Thyroid gland (tissue), 4 donors: Measurements from ENCODE around the gene FBXW5. TPM values are rescaled to one million over a fixed set of nuclear protein-coding genes. Genes with fewer than 3 reads are reported as not detected.
A peak's percentile ranks its signal among the peaks of the same experiment; 100 is the strongest.

Experiments
- DNase-seq, 2 donors: peaks; one replicate each; pipeline ENCODE4 v3.0.0-alpha.2; 2019
- H3K27ac ChIP-seq, 3 donors: fragments of 200-600 bp; sonication (generic); 1 replicate in 2 of 3; 2 replicates in 1 of 3; pipeline ENCODE4 v1.5.1; 2016 to 2019; ENCODE audit warnings: mild to moderate bottlenecking in 1 of 3, moderate library complexity in 1 of 3
- H3K27me3 ChIP-seq: fragments of 200-600 bp; sonication (generic); one replicate; pipeline ENCODE4 v1.5.1; 2019
- H3K36me3 ChIP-seq, 2 donors: fragments of 200-600 bp; sonication (generic); one replicate each; pipeline ENCODE4 v1.5.1; 2016 to 2019
- H3K4me1 ChIP-seq, 2 donors: fragments of 200-600 bp; sonication (generic); one replicate each; pipeline ENCODE4 v1.5.1; 2017 to 2019
- H3K4me3 ChIP-seq, 3 donors: fragments of 200-600 bp; sonication (generic); replicated peaks in 1 of 3; 1 replicate in 2 of 3; 2 replicates in 1 of 3; pipeline ENCODE4 v1.5.1; 2016; ENCODE audit warnings: mild to moderate bottlenecking in 1 of 3
- H3K9me3 ChIP-seq: fragments of 200-600 bp; sonication (generic); one replicate; pipeline ENCODE4 v1.5.1; 2017
- CTCF ChIP-seq, 6 experiments: fragments of 200-600 bp in 3 of 6; fragments of 450-650 bp in 3 of 6; sonication (generic) in 3 of 6; IDR thresholded peaks; one replicate each; pipeline ENCODE4 v1.5.1; 2016 to 2019; ENCODE audit warnings: antibody characterized with exemption in 6 of 6, mild to moderate bottlenecking in 2 of 6, inconsistent platforms in 1 of 6, moderate library complexity in 1 of 6
- POLR2A ChIP-seq, 2 donors: fragments of 450-650 bp; IDR thresholded peaks; one replicate each; pipeline ENCODE4 v1.6.1; 2017; ENCODE audit warnings: antibody characterized with exemption in 2 of 2, mild to moderate bottlenecking in 2 of 2, moderate library complexity in 1 of 2
- WGBS, 2 donors: methylation state at CpG; one replicate each; pipeline ENCODE4 v1.1.5; 2017; 5-methylcytosine and 5-hydroxymethylcytosine counted together
- intact Hi-C: fragments of 100-400 bp; cut with DNase I; formaldehyde crosslinking; loops from one replicate; pipeline ENCODE4 v1.15.1; 2023
- total RNA-seq, 4 donors: library from RNA; depleted of rRNA; stranded (reverse); fragments of >200 nt; gene quantifications; one replicate each; pipeline ENCODE4 v1.2.3, GENCODE V29; 2016

FBXW5 gene
- total RNA-seq, 4 donors from 2014 or later: 138 to 282 (median 203) TPM

DNA sequence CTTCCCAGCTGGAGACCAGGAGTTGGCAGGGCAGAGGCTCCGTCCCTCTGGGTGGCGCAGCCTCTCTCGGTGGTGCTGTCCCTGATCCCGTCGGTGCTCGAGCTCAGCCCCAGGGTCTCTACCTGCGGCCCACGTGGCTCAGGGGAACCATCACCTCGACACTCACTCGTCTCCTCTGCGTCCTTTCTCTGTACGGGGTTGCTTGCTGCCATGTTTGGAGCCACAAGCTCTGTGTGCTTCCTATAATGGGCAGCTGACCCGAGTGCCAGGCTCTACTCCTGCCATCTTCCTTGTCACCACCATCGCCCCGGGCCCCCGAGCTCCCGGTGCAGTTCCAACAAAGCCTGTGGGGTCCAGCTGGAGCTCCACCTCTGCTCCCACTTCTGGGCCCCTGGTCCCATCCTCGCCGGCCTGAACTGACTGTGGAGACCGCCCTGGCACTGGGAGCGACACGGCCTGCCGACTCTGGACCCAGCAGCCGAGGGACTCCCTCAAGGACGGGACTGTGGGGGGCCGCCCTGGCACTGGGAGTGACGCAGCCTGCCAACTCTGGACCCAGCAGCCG is 5.0 kb downstream of the FBXW5 start:
- no peaks in the 10 kb centered on the region for H3K27me3 ChIP-seq
- intact Hi-C loops: no loop called here
- no peak overlapping the region for H3K4me3 ChIP-seq
- no peak for DNase-seq
- H3K9me3 ChIP-seq: no peaks in the 10 kb centered on the region
- peaks cover 15 to 24% of the 10 kb centered on the region in 2 donors for H3K4me1 ChIP-seq
- no peak overlapping the region for H3K27ac ChIP-seq
- TF ChIP-seq POLR2A (IDR thresholded peaks at IDR 0.05): no peak
- no peak for TF ChIP-seq CTCF (IDR thresholded peaks at IDR 0.05)
- WGBS, 2 donors: 86 to 95% methylated on average over 24 to 27 of the region's 28 CpGs
- H3K36me3 ChIP-seq: peaks cover 34 to 36% of the 10 kb centered on the region in 2 donors

DNA sequence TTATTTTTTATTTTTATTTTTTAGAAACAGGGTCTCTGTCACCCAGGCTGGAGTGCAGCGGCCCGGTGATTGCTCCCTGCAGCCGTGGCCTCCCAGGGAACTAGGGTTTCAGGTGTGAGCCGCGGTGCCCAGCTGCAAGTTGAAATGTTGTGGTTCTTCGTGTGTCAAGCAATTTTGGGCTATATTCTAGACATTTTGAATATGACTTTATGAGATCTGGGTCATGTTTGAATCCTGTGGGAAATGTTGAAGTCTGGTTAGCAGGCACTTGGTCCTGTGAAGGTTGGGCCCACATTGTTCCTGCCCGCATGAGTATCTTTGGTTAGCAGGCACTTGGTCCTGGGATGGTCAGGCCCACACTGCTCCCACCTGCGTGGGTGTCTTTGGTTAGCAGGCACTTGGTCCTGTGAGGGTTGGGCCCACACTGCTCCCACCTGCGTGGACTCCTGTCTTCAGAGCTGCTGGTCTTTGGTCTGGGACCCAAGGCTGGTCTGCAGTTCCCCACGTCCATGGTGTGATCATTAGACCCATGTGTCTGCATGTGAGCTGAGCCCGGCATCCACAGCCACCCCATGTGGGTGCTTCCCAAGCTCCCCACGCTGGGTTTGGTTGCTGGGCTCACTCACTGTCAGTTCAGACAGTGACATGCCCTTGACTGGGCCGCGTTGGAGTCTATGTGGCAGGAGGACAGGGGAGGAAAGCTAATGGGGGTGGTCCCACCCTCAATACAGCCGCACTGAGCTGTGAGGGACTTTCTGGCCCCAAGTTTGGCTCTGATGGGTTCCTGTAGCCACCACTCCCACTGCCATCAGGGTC is 7.1 kb downstream of the FBXW5 start:
- no peak for DNase-seq
- H3K4me3 ChIP-seq: no peak overlapping the region
- 89 to 94% methylated on average over 10 to 15 of the region's 15 CpGs for WGBS, 2 donors
- no peaks in the 10 kb centered on the region for H3K9me3 ChIP-seq
- peaks cover 7 to 12% of the 10 kb centered on the region in 2 donors for H3K4me1 ChIP-seq
- intact Hi-C loops: no loop called here
- TF ChIP-seq POLR2A (IDR thresholded peaks at IDR 0.05): no peak
- TF ChIP-seq CTCF (IDR thresholded peaks at IDR 0.05): no peak
- H3K36me3 ChIP-seq: peaks cover 28 to 30% of the 10 kb centered on the region in 2 donors
- H3K27ac ChIP-seq: peak overlapping the region; percentile 22 to 77 (median 56)
- no peaks in the 10 kb centered on the region for H3K27me3 ChIP-seq

- DNase-seq: peak; percentile 69 to 73
- Histone ChIP-seq H3K4me1 (peaks cover 7 to 12% of the 10 kb centered on the region in 2 donors), H3K4me3 (no peak overlapping the region), H3K9me3 (no peaks in the 10 kb centered on the region), H3K36me3 (peaks cover 21 to 23% of the 10 kb centered on the region in 2 donors), H3K27ac (peak overlapping the region; percentile 22 to 77 (median 56)), H3K27me3 (no peaks in the 10 kb centered on the region)
- intact Hi-C loops: no loop called here
- no peak for TF ChIP-seq POLR2A (IDR thresholded peaks at IDR 0.05)
- no peak for TF ChIP-seq CTCF (IDR thresholded peaks at IDR 0.05)
- WGBS, 2 donors: 48 to 54% methylated on average over 8 of the region's 8 CpGs
These were observed 7.8 kb downstream of the FBXW5 start for GRCh38 chr9:136936645-136937170.

GRCh38 chr9:136935651-136936050 is 8.9 kb downstream of the FBXW5 start:
- peaks cover 7 to 12% of the 10 kb centered on the region in 2 donors for H3K4me1 ChIP-seq
- H3K4me3 ChIP-seq: no peak overlapping the region
- no peaks in the 10 kb centered on the region for H3K9me3 ChIP-seq
- DNase-seq: no peak
- TF ChIP-seq CTCF (IDR thresholded peaks at IDR 0.05) (no peak), POLR2A (IDR thresholded peaks at IDR 0.05) (no peak)
- peaks cover 10 to 12% of the 10 kb centered on the region in 2 donors for H3K36me3 ChIP-seq
- no peak overlapping the region for H3K27ac ChIP-seq
- intact Hi-C loops: no loop called here
- 89 to 96% methylated on average over 3 of the region's 3 CpGs for WGBS, 2 donors
- H3K27me3 ChIP-seq: no peaks in the 10 kb centered on the region

DNA sequence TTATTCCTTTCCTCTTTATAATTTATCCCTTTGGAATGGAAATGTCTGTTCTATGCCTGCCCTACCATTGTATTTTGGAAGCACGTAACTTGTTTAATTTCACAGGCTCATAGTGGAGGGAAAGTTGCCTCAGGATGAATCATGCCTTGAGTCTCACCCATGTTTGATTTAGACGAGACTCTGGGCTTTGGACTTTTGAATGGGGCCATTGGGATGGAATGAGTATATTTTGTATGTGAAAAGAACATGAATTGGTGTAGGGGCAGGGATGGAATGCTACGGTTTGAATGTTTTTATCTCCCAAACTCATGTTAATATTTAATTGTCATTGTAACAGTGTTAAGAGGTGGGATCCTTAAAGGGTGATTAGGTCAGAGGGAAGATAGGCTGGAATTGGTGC is 10.3 kb downstream of the FBXW5 start:
- H3K27ac ChIP-seq: no peak overlapping the region
- no peak overlapping the region for H3K4me3 ChIP-seq
- H3K9me3 ChIP-seq: no peaks in the 10 kb centered on the region
- no peaks in the 10 kb centered on the region for H3K36me3 ChIP-seq
- intact Hi-C loops: no loop called here
- H3K27me3 ChIP-seq: no peaks in the 10 kb centered on the region
- TF ChIP-seq CTCF (IDR thresholded peaks at IDR 0.05) (no peak), POLR2A (IDR thresholded peaks at IDR 0.05) (no peak)
- 92 to 95% methylated on average over 3 of the region's 3 CpGs for WGBS, 2 donors
- H3K4me1 ChIP-seq: peaks cover 7 to 12% of the 10 kb centered on the region in 2 donors
- DNase-seq: no peak
